ENCODE data around the gene UBE3D. TPM values are rescaled to one million over a fixed set of nuclear protein-coding genes. Genes with fewer than 3 reads are reported as not detected.

The UBE3D gene
- total RNA-seq, 6 experiments from 2014 or later: 2.7 to 7.0 (median 3.8) TPM

DNA sequence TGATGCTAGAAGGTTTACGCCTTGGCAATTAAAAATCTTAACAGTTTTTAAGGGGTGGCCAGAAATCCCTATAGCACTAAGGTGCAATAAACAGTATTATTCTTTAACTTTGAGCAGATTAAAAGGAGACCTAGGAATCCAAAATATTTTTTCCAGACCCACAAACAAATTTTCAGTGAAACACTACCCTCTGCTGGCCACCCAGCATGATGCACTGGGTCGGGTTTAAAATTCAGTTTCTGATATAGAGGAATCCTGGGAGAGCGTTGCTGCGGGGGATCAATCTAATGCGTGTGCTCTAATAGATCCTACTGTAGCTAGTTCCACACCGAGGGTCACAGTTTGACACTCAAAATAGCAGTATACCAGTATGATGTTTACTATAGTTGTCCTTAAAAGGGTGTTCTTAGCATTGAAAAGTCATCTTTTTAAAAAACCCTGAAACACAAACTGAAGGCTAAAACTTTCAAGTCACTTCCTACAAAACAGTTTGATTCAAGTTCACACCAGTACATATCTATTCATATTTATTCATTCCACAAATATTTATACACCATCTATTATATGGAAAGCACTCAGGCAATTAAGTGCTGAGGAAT is 10.2 kb downstream of the UBE3D start:
- Mint-ChIP-seq H3K4me1 (ENCODE audit: low read depth) (peaks cover 6% of the 10 kb centered on the region), H3K27ac (no peak overlapping the region), H3K27me3 (ENCODE audit: insufficient read depth) (no peaks in the 10 kb centered on the region; the same call in 1 of the 2 replicates), H3K9me3 (no peaks in the 10 kb centered on the region), H3K4me3 (no peak overlapping the region), H3K36me3 (ENCODE audit: low read depth) (peaks cover 5% of the 10 kb centered on the region; the same call in 1 of the 2 replicates)
- peak; percentile 40 for DNase-seq
- TF ChIP-seq, protein P1, sequence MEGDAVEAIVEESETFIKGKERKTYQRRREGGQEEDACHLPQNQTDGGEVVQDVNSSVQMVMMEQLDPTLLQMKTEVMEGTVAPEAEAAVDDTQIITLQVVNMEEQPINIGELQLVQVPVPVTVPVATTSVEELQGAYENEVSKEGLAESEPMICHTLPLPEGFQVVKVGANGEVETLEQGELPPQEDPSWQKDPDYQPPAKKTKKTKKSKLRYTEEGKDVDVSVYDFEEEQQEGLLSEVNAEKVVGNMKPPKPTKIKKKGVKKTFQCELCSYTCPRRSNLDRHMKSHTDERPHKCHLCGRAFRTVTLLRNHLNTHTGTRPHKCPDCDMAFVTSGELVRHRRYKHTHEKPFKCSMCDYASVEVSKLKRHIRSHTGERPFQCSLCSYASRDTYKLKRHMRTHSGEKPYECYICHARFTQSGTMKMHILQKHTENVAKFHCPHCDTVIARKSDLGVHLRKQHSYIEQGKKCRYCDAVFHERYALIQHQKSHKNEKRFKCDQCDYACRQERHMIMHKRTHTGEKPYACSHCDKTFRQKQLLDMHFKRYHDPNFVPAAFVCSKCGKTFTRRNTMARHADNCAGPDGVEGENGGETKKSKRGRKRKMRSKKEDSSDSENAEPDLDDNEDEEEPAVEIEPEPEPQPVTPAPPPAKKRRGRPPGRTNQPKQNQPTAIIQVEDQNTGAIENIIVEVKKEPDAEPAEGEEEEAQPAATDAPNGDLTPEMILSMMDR (IDR thresholded peaks at IDR 0.05): peak; percentile 97

DNA sequence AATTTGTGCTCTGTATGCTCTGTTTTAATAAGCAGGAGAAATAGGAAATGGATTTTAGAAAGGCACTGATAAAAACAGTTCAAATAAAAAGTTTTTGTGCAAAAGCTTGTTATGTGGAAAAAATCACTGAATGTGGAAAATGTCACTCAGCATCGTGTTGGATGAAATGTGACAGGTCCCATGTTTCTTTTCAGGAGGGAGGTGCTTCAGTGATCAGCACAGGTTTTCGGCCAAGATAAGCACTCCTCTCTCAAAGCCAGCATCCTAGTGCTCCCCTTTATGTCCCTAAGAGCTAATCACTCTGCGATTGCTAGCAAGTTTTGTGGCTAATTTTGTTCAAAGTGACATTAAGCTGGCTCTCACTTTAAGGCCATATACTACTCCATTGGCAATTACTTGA is 12.0 kb downstream of the UBE3D start:
- TF ChIP-seq, protein P1 (IDR thresholded peaks at IDR 0.05): no peak
- Mint-ChIP-seq H3K36me3 (ENCODE audit: low read depth) (peaks cover 5% of the 10 kb centered on the region; the same call in 1 of the 2 replicates), H3K27ac (no peak overlapping the region), H3K27me3 (ENCODE audit: insufficient read depth) (no peaks in the 10 kb centered on the region; the same call in 1 of the 2 replicates), H3K4me3 (no peak overlapping the region), H3K4me1 (ENCODE audit: low read depth) (peaks cover 6% of the 10 kb centered on the region), H3K9me3 (no peaks in the 10 kb centered on the region)
- DNase-seq: no peak

DNA sequence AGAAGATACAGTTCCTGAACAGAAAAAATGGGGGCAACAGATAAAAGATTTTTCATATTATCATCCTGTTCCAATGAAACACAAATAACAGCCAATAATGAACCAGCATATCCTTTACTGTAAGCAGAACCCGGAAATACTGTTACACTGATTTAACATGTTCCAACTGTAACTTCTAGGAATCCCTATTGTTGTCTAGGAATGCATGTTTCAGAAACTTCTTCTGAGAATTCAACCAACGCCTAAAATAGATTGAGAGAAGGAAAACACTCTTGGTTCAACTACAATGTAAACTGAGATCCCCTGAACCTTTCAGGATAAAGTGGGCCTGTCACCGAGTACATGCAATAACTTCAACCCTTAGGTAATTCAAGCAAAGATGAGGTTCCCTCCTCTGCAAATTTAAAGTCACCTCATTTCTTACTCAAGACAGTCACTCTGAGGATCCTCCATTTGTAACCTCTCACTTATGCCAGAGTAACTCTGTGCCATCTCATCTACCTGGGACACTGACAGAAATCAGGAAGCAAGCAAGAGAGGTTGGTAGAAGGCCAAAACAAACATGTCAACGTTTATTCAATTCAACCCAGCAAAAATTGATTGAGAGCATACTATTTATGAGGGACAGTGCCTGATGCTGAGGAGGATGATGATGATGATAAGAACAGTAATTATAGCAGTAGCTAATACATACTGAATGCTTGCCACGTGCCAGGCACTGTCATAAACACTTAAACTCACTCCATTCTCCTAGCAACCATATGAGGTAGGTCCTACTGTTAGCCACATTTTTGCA is 14.1 kb downstream of the UBE3D start:
- H3K27me3 Mint-ChIP-seq (ENCODE audit: insufficient read depth): no peaks in the 10 kb centered on the region; the same call in 1 of the 2 replicates

DNA sequence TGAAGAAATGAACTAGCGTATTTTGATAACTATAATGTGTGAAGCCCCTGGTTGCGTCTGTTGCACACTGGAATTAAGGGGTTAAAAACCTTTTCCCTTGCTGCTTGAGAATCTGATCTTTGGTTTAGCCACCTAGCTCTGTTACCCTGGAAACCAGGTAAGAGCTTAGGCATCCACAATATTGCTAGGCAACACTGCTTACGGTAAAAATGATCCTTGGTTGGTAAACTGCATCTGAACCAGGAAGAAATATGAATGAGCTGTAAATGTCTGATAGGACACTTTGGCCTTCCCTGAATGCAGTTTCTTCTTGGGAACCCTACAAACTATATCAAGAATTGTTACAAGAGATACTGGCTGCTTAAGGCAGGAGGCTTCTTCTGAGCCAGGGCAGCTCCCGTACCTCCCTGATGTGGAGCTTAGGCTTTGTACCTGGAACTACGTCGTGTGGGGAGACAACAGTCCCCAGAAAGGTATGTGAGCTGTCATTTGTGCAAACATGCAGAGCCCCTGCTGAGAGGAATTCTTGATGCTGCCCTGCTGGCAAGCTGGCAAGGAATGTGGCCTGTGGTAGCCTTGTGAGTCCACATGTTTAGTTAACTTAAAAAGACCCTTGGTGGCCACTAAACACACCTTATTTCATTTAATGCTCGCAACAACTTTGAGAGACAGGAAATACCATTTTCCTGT is 18.4 kb downstream of the UBE3D start:
- Mint-ChIP-seq H3K36me3 (ENCODE audit: low read depth) (no peaks in the 10 kb centered on the region), H3K27ac (no peak overlapping the region), H3K4me1 (ENCODE audit: low read depth) (no peaks in the 10 kb centered on the region), H3K4me3 (no peak overlapping the region), H3K27me3 (ENCODE audit: insufficient read depth) (no peaks in the 10 kb centered on the region), H3K9me3 (no peaks in the 10 kb centered on the region)
- TF ChIP-seq, protein P1 (IDR thresholded peaks at IDR 0.05): no peak
- DNase-seq: no peak

More for the DNA sequence above, 14.1 kb downstream of the UBE3D start:
- Mint-ChIP-seq H3K36me3 (ENCODE audit: low read depth) (peaks cover 5% of the 10 kb centered on the region; the same call in 1 of the 2 replicates), H3K4me1 (ENCODE audit: low read depth) (peaks cover 6% of the 10 kb centered on the region), H3K27ac (no peak overlapping the region), H3K4me3 (no peak overlapping the region), H3K9me3 (no peaks in the 10 kb centered on the region)
- no peak for DNase-seq
- TF ChIP-seq, protein P1 (IDR thresholded peaks at IDR 0.05): no peak

DNA sequence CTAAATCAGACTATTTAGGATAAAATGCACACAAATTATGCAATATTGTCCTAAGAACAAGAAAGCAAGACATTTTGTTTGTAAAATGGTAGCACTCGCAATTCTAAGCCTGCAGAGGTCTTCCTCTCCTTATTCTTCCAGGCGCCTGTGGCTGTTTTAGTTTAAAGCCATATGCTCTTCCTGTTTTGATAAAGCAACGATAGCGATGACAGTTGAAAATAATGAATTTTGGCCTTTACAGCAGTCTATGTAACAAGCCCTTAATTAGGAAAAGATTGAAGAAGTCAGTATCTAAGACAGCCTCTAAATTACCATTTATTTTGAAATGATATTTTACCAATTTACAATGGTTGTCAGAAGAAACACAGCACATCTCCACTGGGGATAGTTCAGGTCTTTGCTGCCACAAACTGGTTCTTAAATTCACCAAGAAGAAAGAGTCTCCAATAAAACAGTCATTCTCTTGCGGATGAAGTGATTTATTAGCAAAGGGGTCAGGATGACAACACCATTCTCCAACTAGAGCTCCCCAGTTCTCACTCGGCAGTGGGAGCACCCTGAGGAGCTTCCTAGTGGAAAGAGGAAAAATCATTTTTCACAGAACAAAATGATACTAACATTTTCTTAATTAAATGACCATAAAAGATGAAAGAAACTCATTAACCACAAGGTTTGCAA is 21.4 kb downstream of the UBE3D start:
- H3K4me3 Mint-ChIP-seq: no peak overlapping the region
- no peak for DNase-seq
- H3K4me1 Mint-ChIP-seq (ENCODE audit: low read depth): no peaks in the 10 kb centered on the region
- H3K9me3 Mint-ChIP-seq: no peaks in the 10 kb centered on the region
- H3K36me3 Mint-ChIP-seq (ENCODE audit: low read depth): no peaks in the 10 kb centered on the region
- peaks cover 1% of the 10 kb centered on the region; the same call in 1 of the 2 replicates for H3K27me3 Mint-ChIP-seq (ENCODE audit: insufficient read depth)
- TF ChIP-seq, protein P1 (IDR thresholded peaks at IDR 0.05): no peak
- no peak overlapping the region for H3K27ac Mint-ChIP-seq
